B cell (primary cell): Measurements from ENCODE around the gene TESMIN. TPM values are rescaled to one million over a fixed set of nuclear protein-coding genes. Genes with fewer than 3 reads are reported as not detected.

Source experiments
- ATAC-seq: fragments of 200-7000 bp; cut with Tn5 transposase; one replicate; pipeline ENCODE4 v1.10.0; 2021; ENCODE audit warnings: low read depth, mild to moderate bottlenecking, moderate number of reproducible peaks, moderate library complexity
- CTCF ChIA-PET: fragments of 350-600 bp; sonication (Branson Sonifier 250); formaldehyde crosslinking; loops from one replicate; lab custom pipeline; 2021; ENCODE audit warnings: antibody characterized with exemption, inconsistent platforms; lab: Charles Lee
- POLR2A ChIA-PET: fragments of 350-600 bp; sonication (Branson Sonifier 250); formaldehyde crosslinking; loops from one replicate; lab custom pipeline; 2021; ENCODE audit warnings: antibody characterized with exemption; lab: Charles Lee
- DNase-seq: peaks from one replicate; pipeline ENCODE4 v3.0.0; 2013
- H2AFZ ChIP-seq: 2 replicates; pipeline ENCODE4 v1.6.1; 2012; ENCODE audit warnings: mild to moderate bottlenecking, low read depth, low read length; ENCODE audit not compliant: insufficient read depth, poor library complexity, severe bottlenecking
- H3K27ac ChIP-seq, 2 donors: 1 replicate in 1 of 2; 2 replicates in 1 of 2; pipeline ENCODE4 v1.5.1; 2012 to 2013; ENCODE audit warnings: low read length in 2 of 2, mild to moderate bottlenecking in 2 of 2, moderate library complexity in 1 of 2
- H3K27me3 ChIP-seq, 4 experiments: fragments of 200-600 bp in 1 of 4; sonication (generic) in 1 of 4; replicated peaks in 1 of 4; 1 replicate in 2 of 4; 2 replicates in 2 of 4; pipeline versions ENCODE4 v1.6.1 to v1.7.0; 2013 to 2016; ENCODE audit warnings: low read length in 3 of 4, mild to moderate bottlenecking in 2 of 4, mixed read lengths in 1 of 4, moderate library complexity in 1 of 4; ENCODE audit not compliant: insufficient read depth in 4 of 4, control insufficient read depth in 3 of 4; ENCODE audit errors: control extremely low read depth in 1 of 4
- H3K36me3 ChIP-seq, 2 experiments: replicated peaks in 1 of 2; 1 replicate in 1 of 2; 2 replicates in 1 of 2; pipeline versions ENCODE4 v1.6.1 to v1.7.1; 2013; ENCODE audit warnings: low read length in 1 of 2; ENCODE audit not compliant: insufficient read depth in 2 of 2, control insufficient read depth in 1 of 2; ENCODE audit errors: control extremely low read depth in 1 of 2, extremely low read depth in 1 of 2
- H3K4me1 ChIP-seq, 2 donors: fragments of 200-600 bp in 1 of 2; sonication (generic) in 1 of 2; 1 replicate in 1 of 2; 2 replicates in 1 of 2; pipeline versions ENCODE4 v1.5.1 to v1.6.1; 2013 to 2017; ENCODE audit warnings: low read length in 2 of 2; ENCODE audit not compliant: control insufficient read depth in 2 of 2, insufficient read depth in 2 of 2
- H3K4me2 ChIP-seq: replicated peaks from 2 replicates; pipeline ENCODE3; 2012; ENCODE audit warnings: mild to moderate bottlenecking, low read depth, low read length; ENCODE audit not compliant: poor library complexity, severe bottlenecking
- H3K4me3 ChIP-seq, 5 experiments: fragments of 200-600 bp in 1 of 5; sonication (generic) in 1 of 5; 1 replicate in 3 of 5; 2 replicates in 2 of 5; pipeline versions ENCODE4 v1.5.1 to v1.7.0; 2011 to 2016; ENCODE audit warnings: low read length in 4 of 5, mild to moderate bottlenecking in 4 of 5, low read depth in 2 of 5, control low read depth in 1 of 5, moderate library complexity in 1 of 5; ENCODE audit not compliant: insufficient read depth in 1 of 5; ENCODE audit errors: control extremely low read depth in 1 of 5, extremely low read depth in 1 of 5
- H3K79me2 ChIP-seq: fragments of 200-600 bp; sonication (generic); one replicate; pipeline ENCODE4 v1.6.0; 2016; ENCODE audit warnings: low read length; ENCODE audit not compliant: control insufficient read depth, insufficient read depth
- H3K9ac ChIP-seq: fragments of 200-600 bp; sonication (generic); 2 replicates; pipeline ENCODE4 v1.6.1; 2017; ENCODE audit warnings: mild to moderate bottlenecking, low read length, moderate library complexity
- H3K9me3 ChIP-seq, 3 donors: one replicate each; pipeline versions ENCODE4 v1.6.1 to v1.7.1; 2013; ENCODE audit warnings: low read length in 2 of 3; ENCODE audit not compliant: control insufficient read depth in 2 of 3, insufficient read depth in 1 of 3; ENCODE audit errors: control extremely low read depth in 1 of 3
- H4K20me1 ChIP-seq: 2 replicates; pipeline ENCODE4 v1.6.0; 2012; ENCODE audit warnings: mild to moderate bottlenecking, low read length; ENCODE audit not compliant: insufficient read depth, control insufficient read depth, poor library complexity, severe bottlenecking
- H3K27ac Mint-ChIP-seq: one replicate; pipeline ENCODE4 v1.8.0; 2021; ENCODE audit warnings: mixed read lengths
- H3K27me3 Mint-ChIP-seq: one replicate; pipeline ENCODE4 v1.8.0; 2021; ENCODE audit warnings: mixed read lengths
- H3K4me1 Mint-ChIP-seq: one replicate; pipeline ENCODE4 v1.8.0; 2021; ENCODE audit warnings: mixed read lengths
- H3K4me3 Mint-ChIP-seq: one replicate; pipeline ENCODE4 v1.8.0; 2021; ENCODE audit warnings: mixed read lengths
- H3K9me3 Mint-ChIP-seq: one replicate; pipeline ENCODE4 v1.8.0; 2022; ENCODE audit warnings: mixed read lengths; ENCODE audit not compliant: insufficient read depth
- EZH2 ChIP-seq: IDR thresholded peaks from 2 replicates; pipeline ENCODE4 v1.6.1; 2012; ENCODE audit warnings: borderline replicate concordance, low read depth, mild to moderate bottlenecking, moderate library complexity, low read length; ENCODE audit not compliant: insufficient read depth, poor library complexity, severe bottlenecking
- WGBS: methylation state at CpG from one replicate; pipeline ENCODE4 v1.1.5; 2013; ENCODE audit warnings: missing lambda C conversion rate; ENCODE audit not compliant: insufficient coverage; 5-methylcytosine and 5-hydroxymethylcytosine counted together
- intact Hi-C: fragments of 100-400 bp; cut with micrococcal nuclease; formaldehyde crosslinking; loops from one replicate; pipeline ENCODE4 v1.10.0; 2022
- polyA plus RNA-seq: library from polyadenylated mRNA; depleted of rRNA; stranded (reverse); fragments of >200 nt; gene quantifications from 2 replicates; pipeline ENCODE4 v1.2.3, GENCODE V29; 2012
- total RNA-seq, 2 donors: library from RNA; stranded (reverse); fragments of 120-200 nt in 1 of 2; gene quantifications; 1 replicate in 1 of 2; 2 replicates in 1 of 2; pipeline versions ENCODE4 v1.2.3 to v1.2.4, GENCODE V29; 2013 to 2022
- TF ChIP-seq, protein P1 (sequence below): fragments of 200-600 bp; IDR thresholded peaks from one replicate; pipeline ENCODE4 v1.8.0; 2022; ENCODE audit warnings: antibody characterized with exemption, mild to moderate bottlenecking

Gene TESMIN
- total and polyA plus RNA-seq, 2 donors (not counting 1 experiment from before 2014, with no cell fraction given) = 3.2 to 4.3 TPM

DNA sequence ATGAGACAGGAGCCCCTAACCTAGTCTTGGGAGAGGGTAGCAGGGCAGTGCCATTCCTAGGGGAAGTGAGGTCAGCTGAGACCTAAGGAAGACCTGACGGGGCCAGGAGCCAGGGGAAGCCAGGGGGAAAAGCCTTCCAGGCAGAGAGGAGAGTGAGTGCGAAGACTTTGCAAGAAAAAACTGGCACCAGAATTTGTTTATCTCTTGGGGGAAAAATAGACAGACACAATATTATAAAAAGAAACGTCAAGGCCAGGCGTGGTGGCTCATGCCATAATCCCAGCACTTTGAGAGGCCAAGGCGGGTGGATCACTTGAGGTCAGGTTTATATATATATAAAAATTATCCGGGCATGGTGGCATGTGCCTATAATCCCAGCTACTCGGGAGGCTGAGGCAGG, 26.9 kb upstream of the TESMIN start:
- Mint-ChIP-seq H3K4me1 (no peaks in the 10 kb centered on the region), H3K27me3 (no peaks in the 10 kb centered on the region), H3K9me3 (no peaks in the 10 kb centered on the region), H3K4me3 (no peak overlapping the region), H3K27ac (no peak overlapping the region)
- Histone ChIP-seq H3K36me3 (peaks cover 0 to 39% of the 10 kb centered on the region in 2 experiments), H4K20me1 (no peaks in the 10 kb centered on the region), H3K4me3 (no peak overlapping the region), H2AFZ (no peak overlapping the region), H3K9me3 (no peaks in the 10 kb centered on the region), H3K4me1 (no peaks in the 10 kb centered on the region), H3K27me3 (no peaks in the 10 kb centered on the region), H3K79me2 (no peaks in the 10 kb centered on the region), H3K9ac (no peak overlapping the region), H3K4me2 (no peak overlapping the region), H3K27ac (no peak overlapping the region)
- ChIA-PET CTCF (no interaction called here), POLR2A (no interaction called here)
- DNase-seq (no peak), ATAC-seq (no peak)
- intact Hi-C loops = no loop called here
- TF ChIP-seq EZH2 = no peak
- TF ChIP-seq, protein P1, sequence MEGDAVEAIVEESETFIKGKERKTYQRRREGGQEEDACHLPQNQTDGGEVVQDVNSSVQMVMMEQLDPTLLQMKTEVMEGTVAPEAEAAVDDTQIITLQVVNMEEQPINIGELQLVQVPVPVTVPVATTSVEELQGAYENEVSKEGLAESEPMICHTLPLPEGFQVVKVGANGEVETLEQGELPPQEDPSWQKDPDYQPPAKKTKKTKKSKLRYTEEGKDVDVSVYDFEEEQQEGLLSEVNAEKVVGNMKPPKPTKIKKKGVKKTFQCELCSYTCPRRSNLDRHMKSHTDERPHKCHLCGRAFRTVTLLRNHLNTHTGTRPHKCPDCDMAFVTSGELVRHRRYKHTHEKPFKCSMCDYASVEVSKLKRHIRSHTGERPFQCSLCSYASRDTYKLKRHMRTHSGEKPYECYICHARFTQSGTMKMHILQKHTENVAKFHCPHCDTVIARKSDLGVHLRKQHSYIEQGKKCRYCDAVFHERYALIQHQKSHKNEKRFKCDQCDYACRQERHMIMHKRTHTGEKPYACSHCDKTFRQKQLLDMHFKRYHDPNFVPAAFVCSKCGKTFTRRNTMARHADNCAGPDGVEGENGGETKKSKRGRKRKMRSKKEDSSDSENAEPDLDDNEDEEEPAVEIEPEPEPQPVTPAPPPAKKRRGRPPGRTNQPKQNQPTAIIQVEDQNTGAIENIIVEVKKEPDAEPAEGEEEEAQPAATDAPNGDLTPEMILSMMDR = no peak
- 83% methylated on average over 1 of the region's 7 CpGs for WGBS

- H3K36me3 ChIP-seq = peaks cover 0 to 42% of the 10 kb centered on the region in 2 experiments
- H3K4me1 ChIP-seq = no peaks in the 10 kb centered on the region
- H3K9me3 ChIP-seq = no peaks in the 10 kb centered on the region
- WGBS = 95% methylated on average over 11 of the region's 20 CpGs
- no peak overlapping the region for H3K9ac ChIP-seq
- POLR2A ChIA-PET = no interaction called here
- Mint-ChIP-seq H3K9me3 (no peaks in the 10 kb centered on the region), H3K27ac (no peak overlapping the region), H3K27me3 (no peaks in the 10 kb centered on the region), H3K4me3 (no peak overlapping the region), H3K4me1 (no peaks in the 10 kb centered on the region)
- H3K4me3 ChIP-seq = no peak overlapping the region
- H3K27me3 ChIP-seq = no peaks in the 10 kb centered on the region
- no peaks in the 10 kb centered on the region for H4K20me1 ChIP-seq
- CTCF ChIA-PET = no interaction called here
- no peak overlapping the region for H2AFZ ChIP-seq
- H3K27ac ChIP-seq = no peak overlapping the region
- ATAC-seq = no peak
- no peak overlapping the region for H3K4me2 ChIP-seq
- intact Hi-C loops = no loop called here
- H3K79me2 ChIP-seq = no peaks in the 10 kb centered on the region
- DNase-seq = no peak
- TF ChIP-seq EZH2 = no peak
- TF ChIP-seq, protein P1 = no peak
These were observed 25.3 kb upstream of the TESMIN start for GRCh38 chr11:68776442-68777235.
